Esophagus mucosa (tissue), 1 donor: ENCODE results near the gene PCBP1. TPM values are rescaled to one million over a fixed set of nuclear protein-coding genes. Genes with fewer than 3 reads are reported as not detected.
"Not testable (repeated sequence)": the region's sequence is repeated elsewhere in the genome, so short reads cannot be mapped to it uniquely, and the experiment has no call there.

ENCODE experiments used
- ATAC-seq: fragments of 200-7000 bp; cut with Tn5 transposase; one replicate; pipeline ENCODE4 v1.9.1; 2020
- total RNA-seq: library from RNA; stranded (reverse); gene quantifications from one replicate; pipeline ENCODE4 v1.2.4, GENCODE V29; 2023
- donor health status: DM: yes; HTN: yes; CAD: no.

Gene PCBP1
- total RNA-seq, 1 donor from 2014 or later, result 214 TPM

DNA sequence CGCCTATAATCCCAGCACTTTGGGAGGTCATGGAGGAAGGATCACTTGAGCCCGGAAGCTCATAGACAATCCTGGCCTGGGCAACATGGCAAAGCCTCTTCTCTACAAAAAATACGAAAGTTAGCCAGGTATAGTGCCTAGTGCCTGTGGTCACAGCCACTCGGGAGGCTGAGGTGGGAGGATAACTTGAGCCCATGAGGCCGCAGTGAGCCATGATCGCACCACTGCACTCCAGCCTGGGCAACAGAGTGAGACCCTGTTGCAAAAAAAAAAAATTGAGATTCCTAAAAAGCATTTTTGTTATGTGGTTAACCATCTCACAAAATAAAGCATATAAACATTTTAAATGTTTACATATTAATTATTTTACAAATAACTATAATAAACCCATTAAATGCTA, 13.9 kb downstream of the PCBP1 start:
- no peak for ATAC-seq

DNA sequence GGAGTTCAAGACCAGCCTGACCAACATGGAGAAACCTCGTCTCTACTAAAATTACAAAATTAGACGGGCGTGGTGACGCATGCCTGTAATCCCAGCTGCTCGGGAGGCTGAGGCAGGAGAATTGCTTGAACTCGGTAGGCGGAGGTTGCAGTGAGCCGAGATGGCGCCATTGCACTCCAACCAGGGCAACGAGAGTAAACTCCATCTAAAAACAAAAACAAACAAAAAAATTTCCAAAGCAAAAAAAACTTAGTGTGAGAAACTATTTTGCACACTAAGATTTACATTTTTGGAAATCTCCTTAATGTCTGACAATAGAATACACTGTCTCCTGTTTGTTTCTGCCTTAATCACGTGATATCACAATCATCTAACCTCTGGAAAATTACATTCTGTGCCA, 14.4 kb downstream of the PCBP1 start:
- not testable (repeated sequence) for ATAC-seq

DNA sequence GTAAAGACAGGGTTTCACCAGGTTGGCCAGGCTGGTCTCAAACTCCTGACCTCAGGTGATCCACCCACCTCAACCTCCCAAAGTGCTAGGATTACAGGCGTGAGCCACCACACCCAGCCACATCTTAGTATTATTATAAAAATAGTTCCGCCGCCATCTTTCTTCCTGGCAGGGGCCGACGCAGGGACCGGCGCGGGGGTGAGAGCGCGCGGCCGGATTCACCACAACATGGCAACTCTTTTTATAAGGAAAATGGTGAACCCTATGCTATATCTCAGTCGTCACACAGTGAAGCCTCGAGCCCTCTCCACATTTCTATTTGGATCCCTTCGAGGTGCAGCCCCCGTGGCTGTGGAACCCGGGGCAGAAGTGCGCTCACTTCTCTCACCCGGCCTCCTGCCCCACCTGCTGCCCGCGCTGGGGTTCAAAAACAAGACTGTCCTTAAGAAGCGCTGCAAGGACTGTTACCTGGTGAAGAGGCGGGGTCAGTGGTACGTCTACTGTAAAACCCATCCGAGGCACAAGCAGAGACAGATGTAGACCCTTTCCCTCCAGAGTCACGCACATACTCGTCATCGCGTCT, 15.1 kb downstream of the PCBP1 start:
- ATAC-seq, result peak; percentile 15

DNA sequence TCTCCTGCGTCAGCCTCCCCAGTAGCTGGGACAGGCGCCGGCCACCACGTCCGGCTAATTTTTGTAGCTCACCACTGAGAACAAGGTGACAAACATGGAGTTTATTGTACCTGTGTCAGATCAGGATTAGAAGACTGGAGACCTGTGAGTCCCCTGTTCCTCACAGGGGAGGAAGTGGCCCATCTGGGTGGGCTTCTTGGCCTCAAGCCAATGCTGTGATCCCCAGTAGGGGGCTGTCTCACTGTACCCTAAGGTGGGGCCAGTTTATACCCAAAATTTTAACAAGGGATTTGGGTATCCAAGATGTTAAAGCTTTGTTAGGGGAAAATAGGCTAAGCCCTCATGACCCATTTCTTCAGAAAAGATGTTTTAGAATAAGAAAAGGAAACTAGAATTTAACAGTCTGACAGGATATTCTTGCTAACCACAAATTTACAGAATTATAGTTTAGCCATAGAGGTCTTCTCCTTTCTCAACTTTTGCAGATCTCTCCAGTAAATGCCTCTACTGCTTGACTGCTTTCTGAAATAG, 16.3 kb downstream of the PCBP1 start:
- no peak for ATAC-seq

DNA sequence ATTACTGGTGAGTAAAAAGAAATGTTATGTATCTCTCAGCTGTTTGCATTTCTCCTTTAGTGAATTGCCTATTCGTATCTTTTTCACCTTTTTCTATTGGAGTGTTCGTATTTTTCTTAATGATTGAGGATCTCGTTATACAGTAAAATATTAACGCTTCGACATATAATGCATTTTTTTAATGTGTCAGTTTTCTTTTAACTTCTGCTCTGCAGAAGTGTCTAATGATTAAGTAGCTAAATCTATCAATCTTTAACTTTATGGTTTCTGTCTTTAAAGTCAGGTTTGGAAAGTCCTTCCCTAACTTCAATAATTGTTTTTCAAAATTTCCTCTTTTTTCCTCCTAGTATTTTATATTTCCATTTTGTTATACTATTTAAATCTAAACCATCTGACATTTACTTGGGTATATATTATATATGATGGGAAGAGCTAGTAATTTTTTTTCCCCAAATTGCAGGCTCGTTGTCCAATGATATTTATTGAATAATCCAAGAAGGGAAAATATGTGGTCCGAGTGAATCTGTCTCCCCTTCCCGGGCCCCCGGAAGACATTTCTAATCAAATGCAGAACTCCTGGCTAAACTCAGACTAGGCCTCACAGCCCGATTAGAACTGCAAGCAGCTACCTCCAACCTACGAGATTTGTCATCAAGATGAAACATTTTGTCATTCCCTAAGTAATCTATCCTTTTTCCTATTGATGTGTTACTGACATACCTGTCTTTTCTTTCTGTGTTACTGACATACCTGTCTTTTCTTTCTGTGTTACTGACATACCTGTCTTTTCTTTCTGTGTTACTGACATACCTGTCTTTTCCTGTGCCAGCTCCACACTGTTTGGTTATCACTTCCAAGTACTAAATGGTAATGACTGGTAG, 17.2 kb downstream of the PCBP1 start:
- no peak for ATAC-seq

DNA sequence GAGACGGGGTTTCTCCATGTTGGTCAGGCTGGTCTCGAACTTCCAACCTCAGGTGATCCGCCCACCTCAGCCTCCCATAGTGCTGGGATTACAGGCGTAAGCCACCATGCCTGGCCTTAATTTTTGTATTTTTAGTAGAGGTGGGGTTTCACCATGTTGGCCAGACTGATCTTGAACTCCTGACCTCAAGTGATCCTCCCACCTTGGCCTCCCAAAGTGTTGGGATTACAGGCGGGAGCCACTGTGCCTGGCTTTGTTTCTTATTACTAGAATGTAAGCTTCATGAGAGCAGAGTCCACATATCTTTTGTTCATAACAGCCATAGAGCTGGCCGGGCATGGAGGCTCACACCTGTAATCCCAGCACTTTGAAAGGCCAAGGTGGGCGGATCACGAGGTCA, 18.9 kb downstream of the PCBP1 start:
- ATAC-seq, result not testable (repeated sequence)

DNA sequence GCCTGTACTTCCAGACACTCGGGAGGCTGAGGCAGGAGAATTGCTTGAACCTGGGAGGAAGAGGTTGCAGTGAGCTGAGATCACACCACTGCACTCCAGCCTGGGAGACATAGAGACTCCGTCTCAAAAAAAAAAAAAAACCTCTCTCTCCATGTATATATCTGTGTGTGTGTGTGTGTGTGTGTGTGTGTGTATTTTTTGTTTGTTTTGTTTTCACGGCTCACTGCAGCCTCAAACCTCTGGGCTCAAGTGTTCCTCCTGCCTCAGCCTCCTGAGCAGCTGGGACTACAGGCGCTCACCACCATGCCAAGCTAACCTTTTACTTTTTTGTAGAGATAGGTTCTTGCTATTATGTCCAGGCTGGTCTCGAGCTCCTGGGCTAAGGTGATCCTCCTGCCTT, 23.1 kb downstream of the PCBP1 start:
- not testable (repeated sequence) for ATAC-seq

DNA sequence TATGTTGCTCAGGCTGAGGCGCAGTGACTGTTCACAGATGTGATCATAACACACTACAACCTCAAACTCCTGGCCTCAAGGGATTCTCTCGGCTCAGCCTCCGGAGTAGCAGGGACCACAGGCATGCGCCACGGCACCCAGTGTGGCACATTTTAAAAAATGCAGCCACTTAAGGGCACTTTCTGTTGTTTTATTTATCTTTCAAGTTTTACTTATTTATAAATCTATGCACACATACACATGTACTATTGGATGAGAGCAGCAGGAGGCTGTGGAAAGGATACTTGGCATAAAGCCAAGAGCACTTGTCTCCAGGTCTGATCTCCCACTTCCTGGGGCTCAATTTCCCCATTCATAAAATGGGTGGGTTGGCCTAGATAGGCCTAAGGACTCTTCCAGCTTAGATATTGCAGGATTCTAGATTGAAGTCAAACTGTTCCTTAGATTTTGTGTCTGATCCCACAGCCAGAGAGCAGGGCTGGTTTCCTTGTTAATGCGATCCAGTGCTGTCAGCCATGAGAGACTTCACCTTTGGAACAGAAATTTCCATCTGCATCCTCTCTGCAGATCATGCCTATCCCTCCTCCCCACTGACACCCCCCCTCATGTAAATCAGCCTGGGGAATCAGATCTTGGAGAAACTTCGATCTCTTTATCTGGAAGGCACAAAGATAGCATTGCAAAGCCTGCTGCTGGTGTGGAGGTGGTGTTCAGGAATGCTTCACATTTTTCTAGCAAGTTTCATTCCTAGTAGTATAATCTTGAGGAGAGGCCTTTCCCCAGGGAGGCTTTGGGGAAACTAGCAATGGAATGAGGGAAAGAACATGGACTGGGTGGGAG, 24.7 kb downstream of the PCBP1 start:
- no peak for ATAC-seq

DNA sequence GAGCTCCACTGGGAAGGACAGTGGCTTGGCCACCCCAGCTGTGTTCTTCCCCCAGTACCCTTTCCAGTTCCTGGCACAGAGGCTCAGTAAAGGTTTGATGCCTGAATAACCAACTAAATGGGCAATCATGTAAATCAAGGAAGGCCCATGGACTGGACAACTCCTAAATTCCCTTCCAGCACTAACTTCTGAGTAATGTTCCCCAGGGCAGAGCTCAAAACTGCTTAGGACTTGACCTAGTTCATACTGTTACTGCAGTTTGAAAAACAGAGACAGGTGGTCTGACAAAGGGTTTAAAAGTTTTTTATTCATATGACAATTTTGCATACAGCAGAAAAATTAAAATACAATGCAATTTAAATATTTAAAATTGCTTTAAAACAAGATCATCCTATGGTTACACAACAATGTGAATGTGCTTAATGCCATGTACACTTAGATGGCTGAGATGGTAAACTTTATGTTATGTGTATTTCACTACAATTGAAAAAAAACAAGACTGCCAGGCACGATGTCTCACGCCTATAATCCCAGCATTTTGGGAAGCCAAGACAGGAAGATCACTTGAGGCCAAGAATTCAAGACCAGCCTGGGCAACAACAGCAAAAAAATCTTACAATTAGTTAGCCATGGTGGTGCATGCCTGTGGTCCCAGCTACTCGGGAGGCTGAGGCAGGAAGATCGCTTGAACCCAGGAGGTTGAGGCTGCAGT, 26.2 kb downstream of the PCBP1 start:
- no peak for ATAC-seq

DNA sequence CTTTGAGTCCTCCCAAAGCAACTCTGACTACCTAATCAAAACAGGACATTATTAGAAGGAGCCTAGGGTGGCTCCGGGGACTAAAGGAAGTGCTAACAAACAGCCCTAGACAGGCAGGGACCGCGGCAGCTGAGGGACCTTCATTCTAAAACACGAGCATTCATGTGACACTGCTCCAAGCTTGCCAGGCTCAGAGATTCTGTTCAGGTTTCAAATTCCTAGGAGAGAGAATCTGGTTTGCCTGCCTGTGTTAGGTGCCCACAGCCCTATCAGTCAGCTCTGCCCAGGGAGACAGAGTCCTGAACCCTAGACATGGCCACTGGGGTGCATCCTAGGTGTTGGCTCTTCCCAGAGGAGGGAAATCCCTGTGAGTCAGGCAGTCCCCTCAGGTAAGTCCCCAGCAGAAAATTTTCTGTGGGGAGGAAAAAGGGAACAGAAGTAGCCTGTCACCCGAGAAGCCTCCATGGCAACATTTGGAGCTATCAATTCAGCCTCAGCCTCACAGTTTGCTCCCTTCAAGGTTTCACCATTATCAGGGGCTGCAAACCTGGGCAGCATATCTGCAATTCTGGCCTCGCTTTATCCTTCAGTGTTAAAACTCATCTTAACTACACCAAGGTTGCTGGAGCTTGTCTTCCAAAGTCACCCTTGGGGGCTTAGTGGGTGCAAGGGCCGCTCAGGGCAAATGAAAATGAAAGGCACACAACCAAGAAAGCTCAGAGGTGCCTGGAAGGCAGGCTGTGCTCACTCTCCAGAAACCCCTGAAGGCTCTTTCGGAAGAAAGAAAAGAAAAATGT, 28.6 kb downstream of the PCBP1 start:
- ATAC-seq, result peak; percentile 43

DNA sequence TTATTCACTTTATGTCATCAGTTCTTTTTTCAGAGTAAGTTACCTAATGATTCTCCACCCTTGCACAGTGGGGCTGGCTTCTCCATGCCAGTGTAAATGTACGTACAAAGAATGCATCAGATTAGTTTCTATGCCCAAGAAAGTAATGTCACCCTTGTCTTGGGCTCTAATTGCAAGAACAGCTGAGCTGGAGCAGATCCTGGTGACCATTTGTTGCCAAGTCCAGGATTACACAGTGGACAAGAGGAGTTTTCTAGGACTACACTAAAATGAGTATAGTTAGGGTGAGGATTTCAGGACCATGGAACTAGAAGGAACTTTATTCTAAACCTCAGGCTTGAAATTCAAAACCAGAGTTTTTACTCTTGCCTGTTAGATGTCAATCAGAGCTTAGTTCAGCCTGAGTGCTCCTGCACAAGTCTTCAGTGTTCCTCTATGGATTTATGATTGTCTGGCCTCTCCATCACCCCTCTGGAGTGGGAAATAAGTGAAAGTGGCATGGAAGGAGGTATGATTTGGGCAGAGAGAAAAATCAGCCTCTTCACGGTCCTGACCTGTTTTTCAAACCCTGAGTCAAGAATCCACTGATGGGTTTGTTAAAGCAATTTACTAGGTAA, 29.8 kb downstream of the PCBP1 start:
- no peak for ATAC-seq

DNA sequence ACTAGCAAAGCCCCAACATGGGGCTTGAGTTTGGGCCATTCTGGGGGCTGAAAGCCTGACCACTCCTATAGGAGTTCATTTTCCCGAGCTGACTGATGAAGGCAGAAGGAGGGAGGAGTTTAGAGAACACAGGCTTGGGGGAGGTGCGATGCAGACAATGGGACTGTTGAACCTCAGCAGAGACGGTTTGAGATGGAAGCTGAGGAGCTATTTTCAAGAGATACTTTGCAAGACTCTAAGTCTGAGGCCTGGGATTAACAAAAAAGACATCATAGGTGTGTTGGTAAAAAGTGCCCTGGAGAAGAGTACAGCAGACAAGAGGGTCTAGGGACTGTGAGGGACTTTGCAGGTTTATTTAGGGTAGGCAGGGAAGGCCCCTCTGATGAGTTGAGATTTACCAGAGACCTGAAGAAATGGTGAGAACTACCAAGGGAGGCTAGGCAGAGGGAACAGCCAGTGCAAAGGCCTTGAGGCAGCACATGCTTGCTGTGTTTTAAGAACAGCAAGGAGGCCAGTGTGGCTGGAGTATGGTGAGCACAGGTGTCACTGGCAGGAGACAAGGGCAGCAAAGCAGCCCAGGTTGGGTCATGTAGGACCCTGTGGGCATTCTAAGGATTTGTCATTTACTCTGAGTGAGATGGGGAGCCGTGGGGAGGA, 31.6 kb downstream of the PCBP1 start:
- no peak for ATAC-seq

DNA sequence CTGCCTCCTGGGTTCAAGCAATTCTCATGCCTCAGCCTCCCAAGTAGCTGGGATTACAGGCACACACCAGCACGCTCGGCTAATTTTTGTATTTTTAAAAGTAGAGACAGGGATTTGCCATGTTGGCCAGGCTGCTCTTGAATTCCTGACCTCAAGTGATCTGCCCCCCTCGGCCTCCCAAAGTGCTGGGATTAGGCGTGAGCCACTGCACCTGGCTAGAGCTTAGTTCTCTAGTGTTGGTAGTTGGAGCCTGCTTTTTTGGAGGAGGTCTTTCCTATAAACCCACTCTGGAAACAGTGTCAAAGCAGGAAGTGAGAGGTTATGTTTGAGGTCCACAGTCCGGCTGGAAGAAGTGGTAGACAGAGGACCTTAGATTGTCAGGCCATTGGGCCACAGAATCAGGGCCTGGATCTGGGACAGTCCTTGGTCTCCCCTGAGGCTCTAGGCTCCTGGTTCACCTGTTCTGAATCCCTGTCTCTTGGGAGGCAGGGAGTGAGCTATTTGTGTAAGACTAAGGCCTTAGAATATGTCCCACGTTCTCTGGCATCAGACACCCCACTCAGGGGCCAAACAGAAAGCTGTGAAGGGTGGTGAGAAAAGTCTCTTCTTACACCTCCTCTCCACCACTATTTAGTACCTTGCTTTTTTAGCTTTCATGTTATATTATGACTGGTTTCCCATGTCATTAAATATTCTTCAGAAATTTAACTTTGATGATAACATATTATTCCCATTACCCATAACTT, 34.5 kb downstream of the PCBP1 start:
- no peak for ATAC-seq

DNA sequence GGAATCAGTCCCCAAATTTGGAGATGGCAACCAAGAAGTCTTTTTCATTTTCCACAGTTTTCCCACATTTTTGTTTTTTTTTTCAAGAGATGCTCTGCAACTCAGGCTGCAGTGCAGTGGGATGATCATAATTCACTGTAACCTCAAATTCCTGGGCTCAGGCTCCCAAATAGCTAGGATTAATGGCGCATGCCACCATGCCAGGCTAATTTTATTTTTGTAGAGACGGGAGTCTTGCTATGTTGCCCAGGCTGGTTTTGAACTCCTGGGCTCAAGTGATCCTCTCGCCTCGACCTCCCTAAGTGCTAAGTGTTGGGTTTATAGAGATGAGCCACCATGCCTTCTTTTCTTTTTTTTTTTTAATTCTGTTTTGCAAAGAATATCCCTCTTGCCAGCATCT, 35.2 kb downstream of the PCBP1 start:
- ATAC-seq, result no peak

DNA sequence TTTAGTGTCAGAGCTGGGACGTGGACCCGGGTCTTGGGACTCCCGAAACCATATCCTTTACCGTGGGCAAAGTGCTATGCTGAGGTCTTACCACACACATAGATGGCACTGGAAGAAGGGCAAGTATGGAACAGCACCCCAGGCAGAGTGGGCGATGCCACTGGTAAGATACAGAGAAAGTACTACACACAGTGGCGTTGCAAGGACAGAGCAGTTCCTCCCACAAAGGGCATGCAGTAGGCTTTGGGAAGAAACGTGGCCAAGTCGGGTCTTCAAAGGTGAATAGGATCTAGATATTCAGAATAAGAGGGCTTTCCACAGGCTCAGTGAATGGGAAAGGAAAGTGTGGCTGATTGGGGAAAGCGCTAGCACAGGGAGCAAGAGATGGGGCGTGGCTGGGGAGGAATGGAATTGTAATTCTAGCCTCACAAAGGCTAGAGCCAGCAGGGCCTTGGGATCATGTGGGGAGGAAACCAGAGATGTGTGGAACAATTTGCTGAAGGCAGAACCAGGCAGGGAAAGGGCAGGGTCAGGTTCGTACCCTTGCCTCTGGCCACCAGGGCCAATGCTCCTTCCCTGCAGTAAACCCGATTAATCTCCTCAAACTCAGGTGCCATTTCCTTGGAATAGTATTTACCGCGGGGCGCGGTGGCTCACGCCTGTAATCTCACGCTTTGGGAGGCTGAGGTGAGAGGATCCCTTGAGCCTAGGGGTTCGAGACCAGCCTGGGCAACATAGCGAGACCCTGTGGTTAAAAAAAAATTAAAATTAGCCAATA, 36.0 kb downstream of the PCBP1 start:
- ATAC-seq, result peak; percentile 5

DNA sequence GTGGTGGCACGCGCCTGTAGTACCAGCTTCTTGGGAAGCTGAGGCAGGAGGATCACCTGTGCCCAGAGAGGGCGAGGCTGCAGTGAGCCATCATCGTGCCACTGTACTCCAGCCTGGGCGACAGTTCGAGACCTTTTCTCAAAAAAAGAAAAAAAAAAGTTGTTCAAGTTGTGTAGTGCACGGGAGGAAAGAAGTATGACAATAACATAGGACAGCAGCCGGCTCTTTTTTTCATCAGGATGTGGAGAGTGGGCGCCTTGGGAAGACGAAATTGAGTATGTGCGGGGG, 36.5 kb downstream of the PCBP1 start:
- no peak for ATAC-seq

DNA sequence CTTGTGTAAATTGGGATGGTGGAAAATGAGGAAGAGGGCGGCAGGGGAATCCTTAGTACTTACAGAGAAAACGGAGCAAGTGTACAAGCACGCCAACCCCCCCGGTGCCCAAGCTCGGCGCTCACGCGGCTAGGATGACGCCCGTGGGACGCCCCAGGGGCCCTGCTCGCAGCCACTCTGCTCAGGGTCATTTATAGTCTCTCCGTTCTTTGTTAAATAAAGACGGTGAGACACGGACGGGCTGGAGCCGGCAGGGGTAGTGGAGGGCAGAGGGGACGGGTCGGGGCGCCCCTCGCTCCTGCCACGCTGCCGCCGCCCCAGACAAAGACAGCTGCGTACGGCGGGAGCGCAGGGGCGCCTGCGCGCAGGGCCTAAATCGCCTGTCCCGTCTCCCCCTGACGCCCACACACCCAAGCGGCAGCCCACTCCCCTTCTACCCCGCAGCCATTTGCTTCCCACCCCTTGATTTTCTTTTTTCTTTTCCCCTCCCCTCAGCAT, 37.8 kb downstream of the PCBP1 start:
- ATAC-seq, result peak; percentile 58

DNA sequence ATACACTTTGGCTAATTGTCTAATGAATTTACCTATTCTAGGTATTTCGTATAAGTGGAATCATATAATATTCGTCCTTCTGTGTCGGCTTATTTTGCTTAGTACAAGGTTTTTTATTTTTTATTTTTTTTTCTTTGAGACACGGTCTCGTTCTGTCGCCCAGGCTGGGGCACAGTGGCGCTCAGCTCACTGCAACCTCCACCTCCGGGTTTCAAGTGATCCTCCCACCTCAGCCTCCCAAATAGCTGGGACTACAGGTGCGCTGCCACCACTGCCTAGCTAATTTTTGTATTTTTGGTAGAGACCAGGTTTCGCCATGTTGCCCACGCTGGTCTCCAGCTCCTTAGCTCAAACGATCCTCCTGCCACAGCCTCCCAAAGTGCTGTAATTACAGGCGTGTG, 38.2 kb downstream of the PCBP1 start:
- no peak for ATAC-seq

DNA sequence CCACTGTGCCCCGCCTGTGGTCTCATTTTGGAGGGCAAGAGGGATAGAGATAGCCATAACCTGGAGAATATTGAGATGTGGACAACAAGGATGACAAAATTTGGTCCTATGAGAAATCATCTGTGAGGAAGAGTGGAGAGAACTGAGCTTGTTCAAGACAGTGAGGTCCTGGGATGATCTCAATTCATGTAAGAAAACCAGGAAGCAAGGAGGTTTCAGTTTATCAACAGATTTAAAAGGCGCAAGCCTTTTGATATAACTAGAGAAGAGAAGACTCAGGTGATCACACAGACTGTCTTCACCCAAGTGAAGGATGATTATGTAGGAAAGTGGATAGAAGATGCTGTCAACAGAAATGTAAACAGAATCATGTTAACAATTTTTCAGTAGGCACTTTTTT, 39.1 kb downstream of the PCBP1 start:
- ATAC-seq, result no peak
